ENCODE measurements around the gene RAB14. TPM values are rescaled to one million over a fixed set of nuclear protein-coding genes. Genes with fewer than 3 reads are reported as not detected.

The RAB14 gene
- total RNA-seq, 1 donor from 2014 or later, result 104 TPM

DNA sequence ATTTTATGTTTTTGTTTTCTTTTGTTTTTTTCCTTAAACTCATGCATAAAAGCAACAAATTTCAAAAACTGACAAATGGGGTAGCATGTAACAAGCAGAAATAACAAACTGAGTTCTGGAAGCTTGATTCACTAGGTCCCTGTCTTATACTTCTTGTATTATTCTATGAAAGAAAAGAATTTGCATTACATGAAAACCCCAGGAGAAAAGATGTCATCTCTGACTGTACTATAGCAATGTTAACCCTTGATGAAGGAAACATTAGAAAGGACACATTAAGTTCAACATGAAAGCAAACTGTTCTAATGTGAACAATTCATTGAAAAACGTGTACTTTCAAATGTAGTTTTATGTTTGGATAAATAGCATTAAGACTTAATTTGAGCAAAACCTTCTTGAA, 9.2 kb downstream of the RAB14 start:
- Histone ChIP-seq H3K27ac (no peak overlapping the region), H3K27me3 (no peaks in the 10 kb centered on the region), H3K4me3 (no peak overlapping the region), H3K36me3 (peaks cover 9% of the 10 kb centered on the region), H3K4me1 (peaks cover 85% of the 10 kb centered on the region), H3K9me3 (no peaks in the 10 kb centered on the region)
- ATAC-seq (no peak), DNase-seq (no peak)
- TF ChIP-seq, protein P1, sequence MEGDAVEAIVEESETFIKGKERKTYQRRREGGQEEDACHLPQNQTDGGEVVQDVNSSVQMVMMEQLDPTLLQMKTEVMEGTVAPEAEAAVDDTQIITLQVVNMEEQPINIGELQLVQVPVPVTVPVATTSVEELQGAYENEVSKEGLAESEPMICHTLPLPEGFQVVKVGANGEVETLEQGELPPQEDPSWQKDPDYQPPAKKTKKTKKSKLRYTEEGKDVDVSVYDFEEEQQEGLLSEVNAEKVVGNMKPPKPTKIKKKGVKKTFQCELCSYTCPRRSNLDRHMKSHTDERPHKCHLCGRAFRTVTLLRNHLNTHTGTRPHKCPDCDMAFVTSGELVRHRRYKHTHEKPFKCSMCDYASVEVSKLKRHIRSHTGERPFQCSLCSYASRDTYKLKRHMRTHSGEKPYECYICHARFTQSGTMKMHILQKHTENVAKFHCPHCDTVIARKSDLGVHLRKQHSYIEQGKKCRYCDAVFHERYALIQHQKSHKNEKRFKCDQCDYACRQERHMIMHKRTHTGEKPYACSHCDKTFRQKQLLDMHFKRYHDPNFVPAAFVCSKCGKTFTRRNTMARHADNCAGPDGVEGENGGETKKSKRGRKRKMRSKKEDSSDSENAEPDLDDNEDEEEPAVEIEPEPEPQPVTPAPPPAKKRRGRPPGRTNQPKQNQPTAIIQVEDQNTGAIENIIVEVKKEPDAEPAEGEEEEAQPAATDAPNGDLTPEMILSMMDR (IDR thresholded peaks at IDR 0.05), result no peak
- intact Hi-C loops (cut with DNase I), result no loop called here

DNA sequence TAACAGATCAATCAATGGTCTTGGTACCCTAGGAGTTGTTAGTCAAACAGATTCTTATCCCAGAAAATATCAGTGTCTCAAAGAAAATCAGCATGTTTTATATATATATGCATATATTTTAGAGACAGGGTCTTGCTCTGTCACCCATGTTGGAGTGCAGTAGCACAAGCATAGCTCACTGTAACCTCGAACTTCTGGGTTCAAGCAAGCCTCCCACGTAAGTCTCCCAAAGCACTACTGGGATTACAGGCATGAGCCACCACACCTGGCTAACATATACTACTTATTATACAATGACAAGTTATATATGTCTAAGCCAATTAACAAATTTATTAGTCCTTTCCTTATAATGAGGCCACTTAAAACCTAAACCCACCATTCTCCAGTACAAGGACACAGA, 10.4 kb downstream of the RAB14 start:
- Histone ChIP-seq H3K4me3 (no peak overlapping the region), H3K4me1 (peaks cover 81% of the 10 kb centered on the region), H3K36me3 (peaks cover 14% of the 10 kb centered on the region), H3K9me3 (no peaks in the 10 kb centered on the region), H3K27me3 (no peaks in the 10 kb centered on the region), H3K27ac (no peak overlapping the region)
- DNase-seq, result no peak
- intact Hi-C loops (cut with DNase I), result no loop called here
- TF ChIP-seq, protein P1 (IDR thresholded peaks at IDR 0.05), result no peak
- no peak for ATAC-seq

DNA sequence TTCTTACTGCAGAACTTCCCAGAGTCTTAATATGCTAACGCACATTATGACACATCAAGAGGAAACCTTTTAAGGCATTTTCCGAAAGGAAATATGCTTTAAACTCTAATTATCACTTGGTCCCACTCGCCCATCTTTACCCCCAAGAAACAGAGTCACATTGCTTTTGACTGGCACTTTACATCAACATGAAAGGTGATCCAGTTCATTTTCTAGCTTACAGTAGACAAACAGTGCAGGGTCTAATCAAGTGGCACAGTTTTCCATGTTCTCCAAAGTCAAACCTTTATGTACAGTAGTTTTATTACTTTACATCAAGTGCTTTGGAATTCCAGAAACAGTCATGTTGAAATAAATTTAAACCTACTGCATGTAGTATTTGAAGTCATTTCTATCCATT, 12.0 kb downstream of the RAB14 start:
- Histone ChIP-seq H3K27me3 (no peaks in the 10 kb centered on the region), H3K27ac (no peak overlapping the region), H3K9me3 (no peaks in the 10 kb centered on the region), H3K4me3 (no peak overlapping the region), H3K36me3 (peaks cover 19% of the 10 kb centered on the region), H3K4me1 (peaks cover 74% of the 10 kb centered on the region)
- ATAC-seq, result no peak
- intact Hi-C loops (cut with DNase I), result no loop called here
- TF ChIP-seq, protein P1 (IDR thresholded peaks at IDR 0.05), result no peak
- no peak for DNase-seq

DNA sequence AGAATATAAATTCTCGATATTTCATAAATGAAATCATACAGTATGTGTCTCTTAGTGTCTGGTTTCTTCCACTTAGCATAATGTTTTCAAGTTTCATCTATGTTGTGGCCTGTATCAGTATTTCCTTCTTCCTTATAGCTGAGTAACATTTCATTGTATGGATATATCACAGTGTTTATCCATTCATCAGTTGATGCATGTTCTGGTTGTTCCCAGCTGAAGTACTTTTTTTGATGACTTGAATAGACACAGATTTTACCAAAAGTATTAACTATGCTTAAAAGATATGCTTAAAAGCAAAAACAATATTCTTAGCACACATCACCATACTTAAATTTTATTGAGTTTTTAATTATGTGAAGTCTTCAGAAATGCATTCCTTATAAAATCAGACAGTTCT, 12.7 kb downstream of the RAB14 start:
- TF ChIP-seq, protein P1 (IDR thresholded peaks at IDR 0.05), result no peak
- H3K27ac ChIP-seq, result no peak overlapping the region
- no peaks in the 10 kb centered on the region for H3K9me3 ChIP-seq
- DNase-seq (no peak), ATAC-seq (no peak)
- H3K27me3 ChIP-seq, result no peaks in the 10 kb centered on the region
- no peak overlapping the region for H3K4me3 ChIP-seq
- H3K36me3 ChIP-seq, result peaks cover 19% of the 10 kb centered on the region
- peaks cover 71% of the 10 kb centered on the region for H3K4me1 ChIP-seq
- intact Hi-C loops (cut with DNase I), result no loop called here

DNA sequence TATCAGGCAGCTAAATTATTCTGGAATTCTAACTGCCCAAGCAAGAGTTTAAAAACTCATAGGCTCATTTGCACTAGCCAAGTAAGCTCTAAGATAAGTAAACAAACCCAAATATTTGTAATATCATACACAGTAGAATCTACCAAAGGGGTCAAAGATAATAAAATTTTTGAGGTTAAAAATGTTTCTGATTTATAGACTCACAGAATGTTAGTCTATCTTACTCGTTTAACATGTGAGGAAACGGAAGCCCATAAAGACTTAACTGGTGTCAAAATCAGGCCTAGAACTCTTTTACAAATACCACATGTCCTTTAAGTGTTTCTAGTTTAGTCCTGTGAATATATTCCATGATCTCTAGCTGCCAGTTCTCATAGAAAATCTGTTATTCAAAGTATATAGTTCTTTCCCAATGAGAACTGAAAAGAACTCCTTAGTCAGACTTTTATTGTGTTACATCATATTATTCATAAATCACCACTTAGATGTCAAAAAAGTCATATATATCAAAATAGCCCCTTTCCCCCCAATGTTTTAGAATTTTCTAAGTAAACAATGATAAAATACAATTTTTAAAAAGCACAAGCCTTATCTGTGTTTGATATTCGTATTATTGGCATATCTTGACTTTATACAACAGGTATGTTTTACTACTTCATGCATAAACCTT, 13.9 kb downstream of the RAB14 start:
- Histone ChIP-seq H3K4me1 (peaks cover 69% of the 10 kb centered on the region), H3K36me3 (peaks cover 21% of the 10 kb centered on the region), H3K27ac (no peak overlapping the region), H3K27me3 (no peaks in the 10 kb centered on the region), H3K4me3 (no peak overlapping the region), H3K9me3 (no peaks in the 10 kb centered on the region)
- TF ChIP-seq, protein P1 (IDR thresholded peaks at IDR 0.05), result no peak
- intact Hi-C loops (cut with DNase I), result no loop called here
- ATAC-seq (no peak), DNase-seq (no peak)
